DOHH2 (cell line): ENCODE results near the gene EPGN.
"Not testable (repeated sequence)": the region's sequence is repeated elsewhere in the genome, so short reads cannot be mapped to it uniquely, and the experiment has no call there.

ENCODE experiments used
- H3F3A ChIP-seq: fragments of 200-600 bp; sonication (generic), shearing (Covaris generic); 2 replicates; pipeline ENCODE4 v1.6.0; 2016; ENCODE audit warnings: antibody characterized with exemption, mild to moderate bottlenecking; ENCODE audit not compliant: control insufficient read depth, insufficient read depth
- H3K27ac ChIP-seq: fragments of 200-600 bp; sonication (generic); 2 replicates; pipeline ENCODE4 v1.5.1; 2014; ENCODE audit warnings: low read depth, mild to moderate bottlenecking, low read length, moderate library complexity
- H3K27me3 ChIP-seq: fragments of 200-600 bp; sonication (generic); 2 replicates; pipeline ENCODE4 v1.6.1; 2014; ENCODE audit warnings: mild to moderate bottlenecking, low read length, mixed read lengths; ENCODE audit not compliant: control insufficient read depth
- H3K36me3 ChIP-seq: fragments of 200-600 bp; sonication (generic); 2 replicates; pipeline ENCODE4 v1.6.1; 2014; ENCODE audit warnings: mild to moderate bottlenecking, low read length, moderate library complexity, mixed read lengths; ENCODE audit not compliant: control insufficient read depth
- H3K4me1 ChIP-seq: fragments of 200-600 bp; sonication (generic); 2 replicates; pipeline ENCODE4 v1.6.1; 2014; ENCODE audit warnings: mild to moderate bottlenecking, low read length, mixed read lengths; ENCODE audit not compliant: control insufficient read depth
- H3K4me2 ChIP-seq: fragments of 200-600 bp; sonication (generic); 2 replicates; pipeline ENCODE4 v1.6.0; 2014; ENCODE audit warnings: mild to moderate bottlenecking, low read length, moderate library complexity
- H3K4me3 ChIP-seq: fragments of 200-600 bp; sonication (generic); 2 replicates; pipeline ENCODE4 v1.5.1; 2014; ENCODE audit warnings: mild to moderate bottlenecking, low read length, mixed read lengths
- H3K79me2 ChIP-seq: fragments of 200-600 bp; sonication (generic); 2 replicates; pipeline ENCODE4 v1.6.1; 2014; ENCODE audit warnings: mild to moderate bottlenecking, low read length, mixed read lengths; ENCODE audit not compliant: control insufficient read depth
- H3K9me2 ChIP-seq: fragments of 200-600 bp; sonication (generic); replicated peaks from 2 replicates; pipeline ENCODE4 v1.6.1; 2014; ENCODE audit warnings: mild to moderate bottlenecking, low read length, mixed read lengths; ENCODE audit not compliant: control insufficient read depth
- H3K9me3 ChIP-seq: fragments of 200-600 bp; sonication (generic); 2 replicates; pipeline ENCODE4 v1.6.1; 2014; ENCODE audit warnings: antibody characterized with exemption, low read length, mixed read lengths; ENCODE audit not compliant: control insufficient read depth, insufficient read depth
- H4K20me1 ChIP-seq: fragments of 200-600 bp; sonication (generic); 2 replicates; pipeline ENCODE4 v1.6.0; 2014; ENCODE audit warnings: low read depth, mild to moderate bottlenecking, antibody characterized with exemption, low read length, moderate library complexity; ENCODE audit not compliant: control insufficient read depth, insufficient read depth
- EZH2phosphoT487 ChIP-seq: fragments of 200-600 bp; sonication (generic); IDR thresholded peaks from 2 replicates; pipeline ENCODE4 v1.6.1; 2017; ENCODE audit warnings: borderline replicate concordance, mild to moderate bottlenecking, antibody characterized with exemption, low read length, moderate library complexity, mixed read lengths
- TF ChIP-seq, protein P1 (sequence below): fragments of 200-600 bp; sonication (generic); IDR thresholded peaks from one replicate; pipeline ENCODE4 v1.5.1; 2014; ENCODE audit warnings: antibody characterized with exemption, mild to moderate bottlenecking, low read depth, low read length; ENCODE audit not compliant: poor library complexity, severe bottlenecking

Gene EPGN

DNA sequence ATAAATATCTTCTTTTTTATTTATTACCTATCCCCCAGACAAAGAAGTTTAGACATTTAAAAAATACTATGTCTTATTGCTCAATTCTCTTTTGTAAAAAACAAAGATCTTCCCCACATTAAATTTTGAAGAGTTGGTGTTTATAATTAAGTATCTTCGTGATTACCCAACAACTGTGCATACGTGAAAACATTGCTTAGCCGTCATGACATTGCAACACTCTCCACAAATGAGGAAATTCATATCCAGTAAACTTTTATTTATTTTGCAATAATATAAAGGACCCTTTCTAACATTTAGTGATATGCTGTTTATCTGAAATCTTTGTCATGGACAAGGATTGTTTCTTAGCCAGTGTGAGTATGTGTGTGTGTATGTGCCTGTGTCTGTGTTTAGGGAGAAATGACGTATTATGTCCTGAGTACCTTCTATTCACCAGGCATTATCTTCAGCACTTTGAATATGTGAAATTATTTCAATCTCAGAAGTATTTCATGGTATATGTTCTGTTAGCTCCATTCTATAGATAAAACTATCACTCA is 30.6 kb downstream of the EPGN start:
- H3K4me3 ChIP-seq, result no peak overlapping the region
- H3K4me2 ChIP-seq, result no peak overlapping the region
- H3K9me3 ChIP-seq, result peaks cover 10% of the 10 kb centered on the region; the same call in 1 of the 2 replicates
- H3K36me3 ChIP-seq, result no peaks in the 10 kb centered on the region
- H3K9me2 ChIP-seq, result no peaks in the 10 kb centered on the region
- H3K79me2 ChIP-seq, result no peaks in the 10 kb centered on the region
- H4K20me1 ChIP-seq, result no peaks in the 10 kb centered on the region
- H3K4me1 ChIP-seq, result peaks cover 7% of the 10 kb centered on the region
- TF ChIP-seq, protein P1, sequence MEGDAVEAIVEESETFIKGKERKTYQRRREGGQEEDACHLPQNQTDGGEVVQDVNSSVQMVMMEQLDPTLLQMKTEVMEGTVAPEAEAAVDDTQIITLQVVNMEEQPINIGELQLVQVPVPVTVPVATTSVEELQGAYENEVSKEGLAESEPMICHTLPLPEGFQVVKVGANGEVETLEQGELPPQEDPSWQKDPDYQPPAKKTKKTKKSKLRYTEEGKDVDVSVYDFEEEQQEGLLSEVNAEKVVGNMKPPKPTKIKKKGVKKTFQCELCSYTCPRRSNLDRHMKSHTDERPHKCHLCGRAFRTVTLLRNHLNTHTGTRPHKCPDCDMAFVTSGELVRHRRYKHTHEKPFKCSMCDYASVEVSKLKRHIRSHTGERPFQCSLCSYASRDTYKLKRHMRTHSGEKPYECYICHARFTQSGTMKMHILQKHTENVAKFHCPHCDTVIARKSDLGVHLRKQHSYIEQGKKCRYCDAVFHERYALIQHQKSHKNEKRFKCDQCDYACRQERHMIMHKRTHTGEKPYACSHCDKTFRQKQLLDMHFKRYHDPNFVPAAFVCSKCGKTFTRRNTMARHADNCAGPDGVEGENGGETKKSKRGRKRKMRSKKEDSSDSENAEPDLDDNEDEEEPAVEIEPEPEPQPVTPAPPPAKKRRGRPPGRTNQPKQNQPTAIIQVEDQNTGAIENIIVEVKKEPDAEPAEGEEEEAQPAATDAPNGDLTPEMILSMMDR, result no peak
- no peak for TF ChIP-seq EZH2phosphoT487
- H3K27ac ChIP-seq, result no peak overlapping the region
- no peaks in the 10 kb centered on the region for H3F3A ChIP-seq
- no peaks in the 10 kb centered on the region for H3K27me3 ChIP-seq

DNA sequence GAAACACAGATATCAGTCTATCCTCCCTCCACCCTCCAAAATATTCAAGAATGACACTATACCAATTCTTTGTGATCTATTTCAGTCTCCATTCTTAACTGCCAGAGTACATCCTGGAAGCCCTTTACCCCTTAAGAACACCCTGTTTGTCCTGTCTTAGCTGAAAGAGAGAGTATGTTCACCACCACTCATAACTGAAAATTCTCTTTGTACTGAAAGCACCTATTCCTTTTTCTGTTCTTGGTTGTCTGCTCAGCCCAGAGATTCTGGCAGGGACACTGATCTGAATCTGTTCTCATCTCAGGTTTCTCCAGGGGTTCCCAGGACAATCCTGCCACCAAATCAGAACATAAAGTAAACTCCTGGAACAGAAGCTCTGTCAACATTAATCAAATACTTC is 31.2 kb downstream of the EPGN start:
- no peaks in the 10 kb centered on the region for H3K27me3 ChIP-seq
- no peaks in the 10 kb centered on the region for H3K79me2 ChIP-seq
- TF ChIP-seq, protein P1, result no peak
- TF ChIP-seq EZH2phosphoT487, result no peak
- no peak overlapping the region for H3K4me2 ChIP-seq
- H3K9me3 ChIP-seq, result peaks cover 17% of the 10 kb centered on the region; the same call in 1 of the 2 replicates
- H3K9me2 ChIP-seq, result no peaks in the 10 kb centered on the region
- no peaks in the 10 kb centered on the region for H3K36me3 ChIP-seq
- no peak overlapping the region for H3K27ac ChIP-seq
- H3K4me3 ChIP-seq, result no peak overlapping the region
- H3K4me1 ChIP-seq, result peaks cover 7% of the 10 kb centered on the region
- H4K20me1 ChIP-seq, result no peaks in the 10 kb centered on the region
- H3F3A ChIP-seq, result no peaks in the 10 kb centered on the region

DNA sequence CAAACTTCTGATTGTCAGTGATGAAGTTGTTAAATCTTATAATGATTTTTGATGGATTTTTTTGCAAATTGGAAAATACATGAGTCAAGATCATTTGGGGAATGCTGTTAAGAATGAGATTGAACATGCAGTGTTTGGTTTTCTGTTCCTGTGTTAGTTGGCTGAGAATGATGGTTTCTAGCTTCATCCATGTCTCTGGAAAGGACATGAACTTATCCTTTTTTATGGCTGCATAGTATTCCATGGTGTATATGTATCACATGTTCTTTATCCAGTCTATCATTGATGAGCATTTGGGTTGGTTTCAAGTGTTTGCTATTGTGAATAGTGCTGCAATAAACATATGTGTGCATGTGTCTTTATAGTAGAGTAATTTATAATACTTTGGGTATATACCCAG is 32.2 kb downstream of the EPGN start:
- not testable (repeated sequence) for H4K20me1 ChIP-seq, H3K4me1 ChIP-seq, H3K9me2 ChIP-seq

DNA sequence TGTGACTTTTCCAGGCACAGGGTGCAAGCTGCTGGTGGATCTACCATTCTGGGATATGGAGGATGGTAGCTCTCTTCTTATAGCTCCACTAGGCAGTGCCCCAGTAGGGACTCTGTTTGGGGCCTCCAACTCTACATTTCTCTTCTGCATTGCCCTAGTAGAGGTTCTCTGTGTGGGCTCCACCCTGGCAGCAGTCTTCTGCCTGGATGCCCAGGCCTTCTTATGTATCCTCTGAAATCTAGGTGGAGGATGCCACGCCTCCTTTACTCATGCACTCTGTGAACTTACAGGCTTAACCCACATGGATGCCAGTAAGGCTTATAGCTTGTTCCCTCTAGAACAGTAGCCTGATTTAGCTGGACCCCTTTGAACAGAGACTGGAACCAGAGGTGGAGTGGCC is 35.8 kb downstream of the EPGN start:
- Histone ChIP-seq H3K4me3 (no peak overlapping the region), H3K27me3 (no peaks in the 10 kb centered on the region), H3K36me3 (no peaks in the 10 kb centered on the region), H3K79me2 (no peaks in the 10 kb centered on the region), H3K9me2 (no peaks in the 10 kb centered on the region), H3F3A (no peaks in the 10 kb centered on the region), H3K4me2 (no peak overlapping the region), H3K9me3 (peaks cover 18% of the 10 kb centered on the region; the same call in 1 of the 2 replicates), H3K4me1 (no peaks in the 10 kb centered on the region), H3K27ac (no peak overlapping the region), H4K20me1 (no peaks in the 10 kb centered on the region)
- TF ChIP-seq, protein P1, result no peak
- no peak for TF ChIP-seq EZH2phosphoT487

More for the DNA sequence above, 32.2 kb downstream of the EPGN start:
- H3K9me3 ChIP-seq, result peaks cover 18% of the 10 kb centered on the region; the same call in 1 of the 2 replicates
- H3F3A ChIP-seq, H3K27me3 ChIP-seq, H3K4me3 ChIP-seq, H3K36me3 ChIP-seq, H3K79me2 ChIP-seq, H3K4me2 ChIP-seq, H3K27ac ChIP-seq: not testable (repeated sequence)
